Uterus (tissue), 4 donors: ENCODE measurements around the gene KLF8. TPM values are rescaled to one million over a fixed set of nuclear protein-coding genes. Genes with fewer than 3 reads are reported as not detected.
A peak's percentile ranks its signal among the peaks of the same experiment; 100 is the strongest.

Experiments
- DNase-seq, 2 donors: peaks; one replicate each; pipeline ENCODE4 v3.0.0-alpha.2; 2019 to 2020
- H3K27ac ChIP-seq, 2 donors: fragments of 200-600 bp; sonication (generic); 1 replicate in 1 of 2; 2 replicates in 1 of 2; pipeline ENCODE4 v1.5.1; 2016 to 2018
- H3K27me3 ChIP-seq, 2 donors: fragments of 200-600 bp; sonication (generic); one replicate each; pipeline ENCODE4 v1.5.1; 2018 to 2019; ENCODE audit warnings: control low read depth in 1 of 2
- H3K36me3 ChIP-seq, 2 donors: fragments of 200-600 bp; sonication (generic); one replicate each; pipeline ENCODE4 v1.5.1; 2019; ENCODE audit warnings: control low read depth in 1 of 2
- H3K4me1 ChIP-seq, 2 donors: fragments of 200-600 bp; sonication (generic); one replicate each; pipeline ENCODE4 v1.5.1; 2018 to 2019; ENCODE audit warnings: control low read depth in 1 of 2
- H3K4me3 ChIP-seq, 2 donors: fragments of 200-600 bp; sonication (generic); 1 replicate in 1 of 2; 2 replicates in 1 of 2; pipeline ENCODE4 v1.5.1; 2018 to 2019; ENCODE audit warnings: mild to moderate bottlenecking in 1 of 2
- H3K9me3 ChIP-seq, 2 donors: fragments of 200-600 bp; sonication (generic); one replicate each; pipeline ENCODE4 v1.5.1; 2019; ENCODE audit warnings: control low read depth in 1 of 2
- CTCF ChIP-seq, 4 experiments: fragments of 200-600 bp in 2 of 4; fragments of 450-650 bp in 2 of 4; sonication (generic) in 2 of 4; IDR thresholded peaks; one replicate each; pipeline ENCODE4 v1.5.1; 2016 to 2019; ENCODE audit warnings: antibody characterized with exemption in 4 of 4, mild to moderate bottlenecking in 2 of 4, moderate library complexity in 1 of 4
- POLR2A ChIP-seq, 2 donors: fragments of 450-650 bp; IDR thresholded peaks; one replicate each; pipeline ENCODE4 v1.6.1; 2016; ENCODE audit warnings: antibody characterized with exemption in 2 of 2, mild to moderate bottlenecking in 1 of 2, moderate library complexity in 1 of 2
- intact Hi-C: fragments of 100-400 bp; cut with DNase I; formaldehyde crosslinking; loops from one replicate; pipeline ENCODE4 v1.15.1; 2023; ENCODE audit warnings: low total_unique reads
- total RNA-seq, 4 donors: library from RNA; depleted of rRNA in 3 of 4; stranded (reverse); fragments of >200 nt in 3 of 4; gene quantifications; one replicate each; pipeline versions ENCODE4 v1.1.0 to v1.2.4, GENCODE V29; 2014 to 2023
- donor health status: DM: yes; HTN: yes; CAD: no.

Gene KLF8
- total RNA-seq, 4 donors from 2014 or later = 11.5 to 44.7 (median 27.6) TPM

GRCh38 chrX:56233100-56233499 lies 944 bp downstream of the KLF8 start:
- peak; percentile 16 to 17 for DNase-seq
- Histone ChIP-seq H3K4me1 (no peaks in the 10 kb centered on the region), H3K36me3 (no peaks in the 10 kb centered on the region), H3K4me3 (peak overlapping the region; percentile 44 to 45), H3K27me3 (no peaks in the 10 kb centered on the region), H3K27ac (peak overlapping the region; percentile 85 to 91), H3K9me3 (no peaks in the 10 kb centered on the region)
- no peak for TF ChIP-seq CTCF (IDR thresholded peaks at IDR 0.05)
- no peak for TF ChIP-seq POLR2A (IDR thresholded peaks at IDR 0.05)
- intact Hi-C loops = no loop called here

GRCh38 chrX:56233682-56234081 lies 1.5 kb downstream of the KLF8 start:
- no peaks in the 10 kb centered on the region for H3K4me1 ChIP-seq
- DNase-seq = peak; percentile 66 to 73
- TF ChIP-seq CTCF (IDR thresholded peaks at IDR 0.05) = peak in 1 of 4 experiments; percentile 26
- TF ChIP-seq POLR2A (IDR thresholded peaks at IDR 0.05) = peak in 1 of 2 donors; percentile 34

GRCh38 chrX:56248492-56248891 lies 16.3 kb downstream of the KLF8 start:
- Histone ChIP-seq H3K4me1 (no peaks in the 10 kb centered on the region), H3K4me3 (no peak overlapping the region), H3K27ac (no peak overlapping the region), H3K36me3 (no peaks in the 10 kb centered on the region), H3K27me3 (no peaks in the 10 kb centered on the region), H3K9me3 (no peaks in the 10 kb centered on the region)
- DNase-seq = peak; percentile 43 to 46
- TF ChIP-seq CTCF (IDR thresholded peaks at IDR 0.05) = peak; percentile 48 to 59 (median 54)
- no peak for TF ChIP-seq POLR2A (IDR thresholded peaks at IDR 0.05)
- intact Hi-C loops = no loop called here

More at GRCh38 chrX:56233682-56234081, 1.5 kb downstream of the KLF8 start:
- H3K27ac ChIP-seq = peak overlapping the region; percentile 85 to 91
- H3K4me3 ChIP-seq = peak overlapping the region; percentile 44 to 45
- H3K36me3 ChIP-seq = no peaks in the 10 kb centered on the region
- H3K9me3 ChIP-seq = no peaks in the 10 kb centered on the region
- intact Hi-C loops = no loop called here
- H3K27me3 ChIP-seq = no peaks in the 10 kb centered on the region

- Histone ChIP-seq H3K36me3 (no peaks in the 10 kb centered on the region), H3K27ac (no peak overlapping the region), H3K4me1 (no peaks in the 10 kb centered on the region), H3K4me3 (no peak overlapping the region), H3K9me3 (no peaks in the 10 kb centered on the region), H3K27me3 (no peaks in the 10 kb centered on the region)
- no peak for DNase-seq
- no peak for TF ChIP-seq POLR2A (IDR thresholded peaks at IDR 0.05)
- TF ChIP-seq CTCF (IDR thresholded peaks at IDR 0.05) = no peak
- intact Hi-C loops = no loop called here
These were observed 21.9 kb downstream of the KLF8 start for GRCh38 chrX:56253832-56254703.

- intact Hi-C loops = no loop called here
- H3K27me3 ChIP-seq = no peaks in the 10 kb centered on the region
- no peaks in the 10 kb centered on the region for H3K36me3 ChIP-seq
- no peak overlapping the region for H3K4me3 ChIP-seq
- no peaks in the 10 kb centered on the region for H3K9me3 ChIP-seq
- H3K4me1 ChIP-seq = no peaks in the 10 kb centered on the region
- no peak overlapping the region for H3K27ac ChIP-seq
- TF ChIP-seq POLR2A (IDR thresholded peaks at IDR 0.05) (no peak), CTCF (IDR thresholded peaks at IDR 0.05) (no peak)
- DNase-seq = no peak
These were observed 36.7 kb downstream of the KLF8 start for GRCh38 chrX:56268888-56269287.
